HepG2 (cell line): ENCODE data around the gene PPM1G. TPM values are rescaled to one million over a fixed set of nuclear protein-coding genes. Genes with fewer than 3 reads are reported as not detected.

Experiments used
- ARID2 ChIP-seq: sonication (generic); formaldehyde crosslinking; IDR thresholded peaks from 2 replicates; pipeline ENCODE4 v1.8.1; 2022; ENCODE audit warnings: mild to moderate bottlenecking, missing genetic modification reagents, borderline replicate concordance
- CC2D1A ChIP-seq: sonication (generic); formaldehyde crosslinking; IDR thresholded peaks from 2 replicates; pipeline ENCODE4 v1.8.1; 2023; ENCODE audit warnings: mild to moderate bottlenecking, missing genetic modification reagents
- DNMT3B ChIP-seq: conservative IDR thresholded peaks from 2 replicates; pipeline ENCODE4 v1.6.1; 2016; ENCODE audit warnings: missing biosample characterization, control low read depth
- HCFC1 ChIP-seq: fragments of 150-350 bp; IDR thresholded peaks from 2 replicates; pipeline ENCODE4 v1.6.1; 2014; ENCODE audit warnings: low read depth, low read length
- HOXA9 ChIP-seq: sonication (generic); formaldehyde crosslinking; IDR thresholded peaks from 2 replicates; pipeline ENCODE4 v1.8.1; 2022; ENCODE audit warnings: missing genetic modification reagents, mild to moderate bottlenecking, moderate library complexity, borderline replicate concordance
- KDM5B ChIP-seq: sonication (generic); formaldehyde crosslinking; IDR thresholded peaks from 2 replicates; pipeline ENCODE4 v1.4.0; 2020; ENCODE audit warnings: missing genetic modification reagents, mild to moderate bottlenecking, borderline replicate concordance
- MEIS2 ChIP-seq: sonication (generic); formaldehyde crosslinking; IDR thresholded peaks from 2 replicates; pipeline ENCODE4 v1.9.0; 2021; ENCODE audit warnings: mild to moderate bottlenecking, missing genetic modification reagents
- MLLT10 ChIP-seq: sonication (generic); formaldehyde crosslinking; IDR thresholded peaks from 2 replicates; pipeline ENCODE4 v1.4.0; 2020; ENCODE audit warnings: missing genetic modification reagents
- PHB2 ChIP-seq: fragments of 450-650 bp; IDR thresholded peaks from 2 replicates; pipeline ENCODE4 v1.6.1; 2018; ENCODE audit not compliant: partially characterized antibody
- SMARCE1 ChIP-seq: fragments of 450-650 bp; IDR thresholded peaks from 2 replicates; pipeline ENCODE4 v1.6.1; 2017; ENCODE audit warnings: borderline replicate concordance
- ZBTB42 ChIP-seq: sonication (generic); formaldehyde crosslinking; IDR thresholded peaks from 2 replicates; pipeline ENCODE4 v1.5.0; 2020; ENCODE audit warnings: mild to moderate bottlenecking, missing genetic modification reagents
- ZMAT3 ChIP-seq: sonication (generic); formaldehyde crosslinking; conservative IDR thresholded peaks from 2 replicates; pipeline ENCODE4 v1.7.0; 2021; ENCODE audit warnings: missing genetic modification reagents
- ZNF292 ChIP-seq: sonication (generic); formaldehyde crosslinking; IDR thresholded peaks from 2 replicates; pipeline ENCODE4 v1.8.1; 2022; ENCODE audit warnings: mild to moderate bottlenecking, low read depth, missing genetic modification reagents, borderline replicate concordance
- ZNF326 ChIP-seq: sonication (generic); formaldehyde crosslinking; IDR thresholded peaks from 2 replicates; pipeline ENCODE4 v1.4.0; 2020; ENCODE audit warnings: missing genetic modification reagents, borderline replicate concordance
- ZNF333 ChIP-seq: sonication (generic); formaldehyde crosslinking; IDR thresholded peaks from 2 replicates; pipeline ENCODE4 v1.4.0; 2020; ENCODE audit warnings: mild to moderate bottlenecking, missing genetic modification reagents, borderline replicate concordance
- ZNF451 ChIP-seq: sonication (generic); formaldehyde crosslinking; IDR thresholded peaks from 2 replicates; pipeline ENCODE4 v1.5.0; 2020; ENCODE audit warnings: mild to moderate bottlenecking, missing genetic modification reagents
- ZNF605 ChIP-seq: sonication (generic); formaldehyde crosslinking; IDR thresholded peaks from 2 replicates; pipeline ENCODE4 v1.8.0; 2022; ENCODE audit warnings: mild to moderate bottlenecking, missing genetic modification reagents
- ZNF724P ChIP-seq: sonication (generic); formaldehyde crosslinking; IDR thresholded peaks from 2 replicates; pipeline ENCODE4 v1.8.0; 2022; ENCODE audit warnings: missing genetic modification reagents, borderline replicate concordance
- ZSCAN29 ChIP-seq: sonication (generic); formaldehyde crosslinking; conservative IDR thresholded peaks from 2 replicates; pipeline ENCODE4 v1.4.0; 2020; ENCODE audit warnings: mild to moderate bottlenecking, missing genetic modification reagents
- polyA plus RNA-seq, 8 experiments: library from polyadenylated mRNA; depleted of rRNA in 3 of 8; stranded (reverse) in 7 of 8; unstranded in 1 of 8; fragments of >200 nt; fragmentation: Illumina TruSeq in 4 of 8; extraction: Trizol in 4 of 8; gene quantifications; 2 replicates each; pipeline versions ENCODE4 v1.2.1 to v1.2.3, GENCODE V29; 2011 to 2016; ENCODE audit warnings: low read depth in 4 of 8, missing spikeins in 1 of 8, mixed read lengths in 1 of 8; ENCODE audit not compliant: insufficient read depth in 1 of 8
- total RNA-seq, 5 experiments: library from RNA; depleted of rRNA; stranded (reverse); fragments of >200 nt; fragmentation: Illumina TruSeq; extraction: Trizol; gene quantifications; 2 replicates each; pipeline ENCODE4 v1.2.3, GENCODE V29; 2016; ENCODE audit warnings: low read depth in 1 of 5
- TF ChIP-seq, protein P1 (sequence below): sonication (generic); formaldehyde crosslinking; IDR thresholded peaks from 2 replicates; pipeline ENCODE4 v1.4.0; 2020; ENCODE audit warnings: missing genetic modification reagents
- TF ChIP-seq, protein P2 (sequence below): sonication (generic); formaldehyde crosslinking; IDR thresholded peaks from 2 replicates; pipeline ENCODE4 v1.4.0; 2020; ENCODE audit warnings: missing genetic modification reagents
- TF ChIP-seq, protein P3 (sequence below): IDR thresholded peaks from 2 replicates; pipeline ENCODE4 v1.6.1; 2016; ENCODE audit warnings: missing compliant biosample characterization, missing genetic modification reagents, borderline replicate concordance
- TF ChIP-seq, protein P4 (sequence below): sonication (generic); formaldehyde crosslinking; IDR thresholded peaks from 2 replicates; pipeline ENCODE4 v1.5.1; 2020; ENCODE audit warnings: mild to moderate bottlenecking, missing genetic modification reagents, borderline replicate concordance

The PPM1G gene
- total and polyA plus RNA-seq, 2 of the 13 experiments (the other 11 are each of a cell fraction or from before 2014, with no cell fraction given): 58.2 to 213 TPM

DNA sequence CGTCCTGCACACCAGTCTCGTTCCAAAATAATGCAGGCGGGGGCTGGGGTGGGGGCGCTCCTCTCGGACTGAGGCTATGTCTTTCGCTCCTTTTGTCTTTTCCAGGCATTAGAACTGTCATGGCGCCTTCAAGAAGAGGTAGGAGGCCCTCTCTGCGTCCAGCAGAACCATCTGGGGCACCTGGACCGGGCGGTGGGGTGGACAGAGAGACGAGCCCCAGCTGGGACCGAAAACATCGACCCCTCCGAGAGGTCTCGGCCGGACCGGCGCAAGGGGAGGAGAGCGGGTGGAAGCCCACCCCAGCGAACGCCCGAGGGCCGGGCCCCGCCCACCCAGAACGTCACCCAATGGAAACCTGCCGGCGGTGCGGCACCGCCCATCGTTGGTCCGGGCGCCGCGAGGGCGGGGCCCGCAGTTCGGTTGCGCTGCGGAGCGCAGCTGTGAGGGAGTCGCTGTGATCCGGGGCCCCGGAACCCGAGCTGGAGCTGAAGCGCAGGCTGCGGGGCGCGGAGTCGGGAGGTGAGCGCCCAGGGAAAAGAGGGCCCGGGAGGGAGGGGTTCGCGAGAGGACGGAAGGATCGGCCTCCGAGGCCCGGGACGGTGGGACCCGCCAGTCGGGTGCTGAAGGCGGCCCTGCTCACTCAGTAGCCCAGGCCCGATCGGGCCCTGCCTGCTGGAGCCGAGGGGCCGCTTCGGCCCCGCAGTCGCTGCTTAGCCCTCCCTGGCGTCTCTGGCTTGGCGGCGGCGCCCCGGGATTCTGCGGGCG is 19.0 kb upstream of the PPM1G start, which contains the start of gene NRBP1 (continued):
- TF ChIP-seq, protein P1, sequence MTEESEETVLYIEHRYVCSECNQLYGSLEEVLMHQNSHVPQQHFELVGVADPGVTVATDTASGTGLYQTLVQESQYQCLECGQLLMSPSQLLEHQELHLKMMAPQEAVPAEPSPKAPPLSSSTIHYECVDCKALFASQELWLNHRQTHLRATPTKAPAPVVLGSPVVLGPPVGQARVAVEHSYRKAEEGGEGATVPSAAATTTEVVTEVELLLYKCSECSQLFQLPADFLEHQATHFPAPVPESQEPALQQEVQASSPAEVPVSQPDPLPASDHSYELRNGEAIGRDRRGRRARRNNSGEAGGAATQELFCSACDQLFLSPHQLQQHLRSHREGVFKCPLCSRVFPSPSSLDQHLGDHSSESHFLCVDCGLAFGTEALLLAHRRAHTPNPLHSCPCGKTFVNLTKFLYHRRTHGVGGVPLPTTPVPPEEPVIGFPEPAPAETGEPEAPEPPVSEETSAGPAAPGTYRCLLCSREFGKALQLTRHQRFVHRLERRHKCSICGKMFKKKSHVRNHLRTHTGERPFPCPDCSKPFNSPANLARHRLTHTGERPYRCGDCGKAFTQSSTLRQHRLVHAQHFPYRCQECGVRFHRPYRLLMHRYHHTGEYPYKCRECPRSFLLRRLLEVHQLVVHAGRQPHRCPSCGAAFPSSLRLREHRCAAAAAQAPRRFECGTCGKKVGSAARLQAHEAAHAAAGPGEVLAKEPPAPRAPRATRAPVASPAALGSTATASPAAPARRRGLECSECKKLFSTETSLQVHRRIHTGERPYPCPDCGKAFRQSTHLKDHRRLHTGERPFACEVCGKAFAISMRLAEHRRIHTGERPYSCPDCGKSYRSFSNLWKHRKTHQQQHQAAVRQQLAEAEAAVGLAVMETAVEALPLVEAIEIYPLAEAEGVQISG (CRISPR knock-in tag): peak; percentile 77
- TF ChIP-seq ZNF451 (CRISPR knock-in tag): peak; percentile 85
- TF ChIP-seq KDM5B (CRISPR knock-in tag): peak; percentile 94
- TF ChIP-seq ZNF333 (CRISPR knock-in tag): peak; percentile 89; the same call in 1 of the 2 replicates
- TF ChIP-seq HOXA9 (CRISPR knock-in tag): no peak
- no peak for TF ChIP-seq ARID2 (CRISPR knock-in tag)
- TF ChIP-seq CC2D1A: no peak
- no peak for TF ChIP-seq ZNF326 (CRISPR knock-in tag)
- no peak; the same call in 1 of the 2 replicates for TF ChIP-seq ZSCAN29 (CRISPR knock-in tag)
- no peak for TF ChIP-seq MLLT10 (CRISPR knock-in tag)
- TF ChIP-seq MEIS2 (CRISPR knock-in tag): peak; percentile 20; the same call in 1 of the 2 replicates
- peak; percentile 37; the same call in 1 of the 2 replicates for TF ChIP-seq HCFC1
- TF ChIP-seq PHB2: no peak
- TF ChIP-seq ZBTB42 (CRISPR knock-in tag): peak; percentile 61; the same call in 1 of the 2 replicates
- TF ChIP-seq ZMAT3 (CRISPR knock-in tag): peak; percentile 95
- peak; percentile 23 for TF ChIP-seq ZNF724P (CRISPR knock-in tag)
- TF ChIP-seq, protein P2, sequence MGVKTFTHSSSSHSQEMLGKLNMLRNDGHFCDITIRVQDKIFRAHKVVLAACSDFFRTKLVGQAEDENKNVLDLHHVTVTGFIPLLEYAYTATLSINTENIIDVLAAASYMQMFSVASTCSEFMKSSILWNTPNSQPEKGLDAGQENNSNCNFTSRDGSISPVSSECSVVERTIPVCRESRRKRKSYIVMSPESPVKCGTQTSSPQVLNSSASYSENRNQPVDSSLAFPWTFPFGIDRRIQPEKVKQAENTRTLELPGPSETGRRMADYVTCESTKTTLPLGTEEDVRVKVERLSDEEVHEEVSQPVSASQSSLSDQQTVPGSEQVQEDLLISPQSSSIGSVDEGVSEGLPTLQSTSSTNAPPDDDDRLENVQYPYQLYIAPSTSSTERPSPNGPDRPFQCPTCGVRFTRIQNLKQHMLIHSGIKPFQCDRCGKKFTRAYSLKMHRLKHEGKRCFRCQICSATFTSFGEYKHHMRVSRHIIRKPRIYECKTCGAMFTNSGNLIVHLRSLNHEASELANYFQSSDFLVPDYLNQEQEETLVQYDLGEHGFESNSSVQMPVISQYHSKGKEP (CRISPR knock-in tag): no peak; the same call in 1 of the 2 replicates
- TF ChIP-seq, protein P3, sequence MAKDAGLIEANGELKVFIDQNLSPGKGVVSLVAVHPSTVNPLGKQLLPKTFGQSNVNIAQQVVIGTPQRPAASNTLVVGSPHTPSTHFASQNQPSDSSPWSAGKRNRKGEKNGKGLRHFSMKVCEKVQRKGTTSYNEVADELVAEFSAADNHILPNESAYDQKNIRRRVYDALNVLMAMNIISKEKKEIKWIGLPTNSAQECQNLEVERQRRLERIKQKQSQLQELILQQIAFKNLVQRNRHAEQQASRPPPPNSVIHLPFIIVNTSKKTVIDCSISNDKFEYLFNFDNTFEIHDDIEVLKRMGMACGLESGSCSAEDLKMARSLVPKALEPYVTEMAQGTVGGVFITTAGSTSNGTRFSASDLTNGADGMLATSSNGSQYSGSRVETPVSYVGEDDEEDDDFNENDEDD (CRISPR knock-in tag): peak; percentile 40; the same call in 1 of the 2 replicates
- peak; percentile 67; the same call in 1 of the 2 replicates for TF ChIP-seq DNMT3B
- peak; percentile 67 for TF ChIP-seq ZNF605 (CRISPR knock-in tag)
- no peak for TF ChIP-seq SMARCE1
- no peak; the same call in 1 of the 2 replicates for TF ChIP-seq ZNF292 (CRISPR knock-in tag)
- TF ChIP-seq, protein P4, sequence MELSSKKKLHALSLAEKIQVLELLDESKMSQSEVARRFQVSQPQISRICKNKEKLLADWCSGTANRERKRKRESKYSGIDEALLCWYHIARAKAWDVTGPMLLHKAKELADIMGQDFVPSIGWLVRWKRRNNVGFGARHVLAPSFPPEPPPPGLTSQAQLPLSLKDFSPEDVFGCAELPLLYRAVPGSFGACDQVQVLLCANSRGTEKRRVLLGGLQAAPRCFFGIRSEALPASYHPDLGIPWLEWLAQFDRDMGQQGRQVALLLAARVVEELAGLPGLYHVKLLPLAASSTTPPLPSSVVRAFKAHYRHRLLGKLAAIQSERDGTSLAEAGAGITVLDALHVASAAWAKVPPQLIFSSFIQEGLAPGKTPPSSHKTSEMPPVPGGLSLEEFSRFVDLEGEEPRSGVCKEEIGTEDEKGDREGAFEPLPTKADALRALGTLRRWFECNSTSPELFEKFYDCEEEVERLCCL (CRISPR knock-in tag): 0 out of 2 replicates have a peak, but pooled peaks have one; percentile 51
